Stimulated activated CD4-positive, alpha-beta T cell treated with anti-CD3 and anti-CD28 coated beads, Interleukin-1b, Interleukin-23, amount 100 ng/mL, for 48 hours (primary cell): Measurements from ENCODE around the gene TMEM139.
"Not testable (repeated sequence)": the region's sequence is repeated elsewhere in the genome, so short reads cannot be mapped to it uniquely, and the experiment has no call there.

Experiments
- DNase-seq: peaks from one replicate; pipeline ENCODE4 v3.0.0-alpha.2; 2020

Gene TMEM139

GRCh38 chr7:143259765-143260164, 25.0 kb upstream of the TMEM139 start:
- no peak for DNase-seq

- DNase-seq = no peak
Measured at GRCh38 chr7:143261901-143262300, 22.9 kb upstream of the TMEM139 start.

DNA sequence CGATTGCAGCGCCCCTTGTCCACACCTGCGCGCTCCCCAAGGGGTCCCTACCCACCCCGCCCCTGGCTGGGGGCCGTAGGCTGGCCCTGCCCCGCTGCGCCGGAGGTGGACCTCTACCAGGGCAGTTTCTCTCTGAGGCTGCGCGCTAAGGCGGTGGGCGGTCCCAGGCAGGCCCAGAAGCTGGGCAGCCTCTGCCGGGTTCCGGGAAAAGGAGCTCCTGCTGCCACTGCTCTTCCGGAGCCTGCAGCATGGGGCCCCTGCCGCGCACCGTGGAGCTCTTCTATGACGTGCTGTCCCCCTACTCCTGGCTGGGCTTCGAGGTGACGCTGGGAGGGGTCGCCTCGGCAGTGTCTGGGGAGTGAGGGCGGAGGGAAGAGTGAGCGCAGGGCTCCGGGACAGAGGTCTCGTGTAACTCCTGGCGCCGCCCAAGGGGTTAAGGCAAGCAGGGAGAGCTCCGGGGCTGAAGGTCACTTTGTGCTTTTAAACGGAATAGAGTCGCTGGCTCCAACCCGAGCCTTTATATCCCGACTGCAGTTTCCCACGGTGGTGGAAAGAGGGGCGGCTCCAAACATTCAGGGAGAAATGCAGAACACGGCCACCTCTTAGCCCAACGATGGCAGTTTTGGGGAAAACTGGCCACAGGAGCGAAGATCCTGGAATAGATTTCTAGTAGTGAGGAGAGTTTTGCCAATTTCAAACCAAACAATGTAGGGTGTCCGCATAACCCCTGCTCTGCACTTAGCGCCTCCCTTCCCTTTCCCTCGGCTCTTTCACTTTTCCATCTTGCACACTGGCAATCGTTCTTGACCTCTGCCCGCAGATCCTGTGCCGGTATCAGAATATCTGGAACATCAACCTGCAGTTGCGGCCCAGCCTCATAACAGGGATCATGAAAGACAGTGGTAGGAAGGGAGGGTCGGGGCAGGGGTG, 21.2 kb upstream of the TMEM139 start, which contains the start of gene GSTK1:
Gene GSTK1, plus strand, starts transcription at position 176 of the 930 bp plus-strand sequence. Its CDS starts 73 bp downstream, at position 249.
- DNase-seq = peak; percentile 81

DNA sequence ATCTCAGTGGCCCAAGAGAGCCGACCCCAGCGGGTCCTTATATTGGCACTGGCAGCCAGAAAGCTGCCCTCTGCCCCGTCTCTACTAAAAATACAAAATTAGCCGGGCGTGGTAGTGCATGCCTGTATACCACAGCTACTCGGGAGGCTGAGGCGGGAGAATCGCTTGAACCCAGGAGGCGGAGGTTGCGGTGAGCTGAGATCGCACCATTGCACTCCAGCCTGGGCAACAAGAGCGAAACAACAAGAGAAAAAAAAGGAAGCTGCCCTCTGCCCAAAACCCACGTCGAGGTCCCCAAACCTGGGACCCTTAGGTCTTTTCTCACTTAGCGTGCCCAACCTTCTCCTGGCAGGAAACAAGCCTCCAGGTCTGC, 20.6 kb upstream of the TMEM139 start:
- DNase-seq = not testable (repeated sequence)

DNA sequence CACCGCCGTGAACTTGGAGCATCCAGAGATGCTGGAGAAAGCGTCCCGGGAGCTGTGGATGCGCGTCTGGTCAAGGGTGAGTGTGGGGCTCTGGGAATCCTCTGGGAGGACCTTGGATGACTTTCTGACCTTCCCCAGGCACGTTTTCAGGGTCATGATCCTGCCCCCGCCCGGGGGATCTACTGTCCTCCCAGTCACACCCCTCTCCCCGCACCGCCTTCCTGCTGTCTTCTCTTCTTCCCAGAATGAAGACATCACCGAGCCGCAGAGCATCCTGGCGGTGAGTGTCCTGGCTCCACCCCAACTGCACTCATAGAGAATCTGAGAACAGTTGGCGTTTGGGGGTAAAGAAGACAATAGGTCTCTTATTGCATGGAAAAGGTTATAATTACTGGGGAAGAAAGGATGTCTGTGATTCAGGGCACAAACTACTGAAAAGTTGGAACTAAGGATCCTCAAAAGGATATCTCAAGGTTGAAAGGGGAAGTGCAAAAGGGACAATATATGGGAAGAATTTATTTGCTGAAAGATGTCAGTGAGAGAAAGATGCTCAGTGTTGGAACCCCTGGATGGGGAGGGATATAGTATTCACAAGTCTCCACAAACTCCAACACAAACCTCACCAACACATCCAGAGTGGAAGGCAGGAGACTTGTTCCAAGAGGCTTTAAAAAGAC, 19.6 kb upstream of the TMEM139 start:
- DNase-seq = no peak

GRCh38 chr7:143269251-143269650, 15.5 kb upstream of the TMEM139 start:
- DNase-seq = no peak

DNA sequence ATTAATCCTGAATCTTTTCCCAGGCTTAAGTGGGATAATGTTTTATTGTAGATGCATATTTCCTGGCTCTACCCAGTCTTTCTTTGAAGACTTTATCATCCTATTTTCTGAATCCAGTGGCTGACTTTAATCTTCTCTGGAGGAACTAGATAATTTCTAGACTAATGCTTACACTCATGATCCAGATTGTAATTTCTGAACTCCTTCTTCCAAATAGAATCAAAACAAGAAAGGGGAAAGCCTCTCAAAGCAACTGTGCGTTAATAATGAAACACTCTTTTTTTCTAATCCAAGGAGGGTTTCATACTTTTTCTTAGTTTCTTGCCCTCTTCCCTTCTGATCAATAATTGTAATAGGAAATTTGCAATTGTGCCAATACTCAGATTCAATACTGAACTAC, 13.5 kb upstream of the TMEM139 start:
- no peak for DNase-seq

GRCh38 chr7:143272871-143273270, 11.9 kb upstream of the TMEM139 start:
- no peak for DNase-seq

DNA sequence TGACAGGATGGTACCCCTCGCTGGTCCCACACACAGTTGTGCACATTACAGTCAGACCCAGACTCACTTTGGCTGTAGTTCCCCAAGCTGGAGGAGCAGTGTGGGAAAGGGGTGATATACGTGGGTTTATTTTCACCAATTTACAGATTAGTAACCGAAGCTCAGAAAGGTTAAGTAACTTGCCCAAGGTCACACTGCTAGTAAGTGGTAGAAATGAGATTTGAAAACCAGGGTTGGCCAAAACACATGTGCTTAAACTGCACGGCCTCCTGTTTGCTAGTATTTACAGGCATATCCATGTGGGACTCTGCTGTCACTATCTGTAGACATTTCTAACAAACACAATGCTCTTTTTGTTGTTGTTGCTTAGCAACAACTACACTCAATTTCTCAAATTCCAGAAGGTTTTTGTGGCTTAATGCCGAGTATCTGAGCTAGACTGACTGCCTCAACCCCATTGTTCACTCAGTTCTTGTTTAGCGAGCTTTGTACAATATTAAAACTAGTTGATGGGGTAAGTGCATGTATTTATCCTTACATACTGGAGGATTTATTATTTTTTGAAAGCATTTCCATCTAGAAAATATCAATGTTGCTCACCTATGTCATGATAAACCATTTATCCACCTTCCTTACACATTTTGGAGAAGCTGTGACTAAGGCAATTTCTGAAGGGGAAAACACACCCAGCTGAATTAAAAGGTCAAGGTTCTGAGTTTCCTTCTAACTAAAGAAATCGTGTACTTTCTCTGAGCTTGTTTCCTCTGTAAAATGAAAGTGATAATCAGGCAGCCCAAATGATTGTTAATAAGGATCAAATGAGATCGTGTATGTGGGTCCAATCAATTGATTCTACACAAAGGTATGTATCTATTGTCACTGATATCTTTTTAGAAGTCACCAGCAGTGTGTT, 5.3 kb upstream of the TMEM139 start:
- DNase-seq = no peak

GRCh38 chr7:143280160-143280559, 4.6 kb upstream of the TMEM139 start:
- no peak for DNase-seq

DNA sequence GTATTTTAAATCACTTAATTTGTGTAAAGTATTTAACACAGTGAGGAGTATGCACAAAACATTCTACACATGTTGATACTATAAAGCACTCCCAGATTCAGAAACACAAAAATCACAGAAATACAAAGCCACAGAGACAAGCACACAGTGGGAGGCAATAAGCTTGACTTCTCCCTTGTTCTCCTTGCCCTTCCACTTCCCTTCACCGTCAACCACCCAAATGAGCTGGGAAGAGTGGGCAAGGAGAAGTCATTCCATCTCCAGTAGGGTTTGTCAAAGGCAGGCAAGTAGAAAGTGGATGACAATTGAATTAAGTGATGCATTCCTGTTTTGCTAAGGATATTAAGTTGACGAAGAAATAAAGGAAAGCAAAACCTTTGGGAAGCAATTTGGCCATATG, 4.2 kb upstream of the TMEM139 start:
- no peak for DNase-seq

- no peak for DNase-seq
Measured at GRCh38 chr7:143281529-143281928, 3.2 kb upstream of the TMEM139 start.

GRCh38 chr7:143282124-143282523, 2.6 kb upstream of the TMEM139 start:
- DNase-seq = no peak

DNA sequence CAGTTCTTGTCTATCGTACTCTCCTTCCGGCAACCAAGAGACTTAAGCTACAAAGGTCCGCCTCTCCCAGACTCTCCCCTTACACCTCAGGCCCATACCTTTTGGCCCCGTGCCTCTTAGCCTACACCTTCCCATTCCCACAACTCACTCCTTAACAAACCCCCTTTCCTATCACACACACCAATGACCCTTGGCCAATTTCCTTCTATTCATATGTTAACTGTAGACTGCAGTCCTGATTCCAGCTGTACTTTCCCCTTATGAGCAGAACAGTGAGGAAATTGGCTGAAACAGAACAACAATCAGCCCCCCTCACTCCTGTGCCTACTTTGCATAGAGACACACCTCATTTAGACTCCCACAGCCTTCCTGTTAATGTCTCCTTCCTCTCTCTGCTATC, 1.4 kb upstream of the TMEM139 start:
- no peak for DNase-seq

DNA sequence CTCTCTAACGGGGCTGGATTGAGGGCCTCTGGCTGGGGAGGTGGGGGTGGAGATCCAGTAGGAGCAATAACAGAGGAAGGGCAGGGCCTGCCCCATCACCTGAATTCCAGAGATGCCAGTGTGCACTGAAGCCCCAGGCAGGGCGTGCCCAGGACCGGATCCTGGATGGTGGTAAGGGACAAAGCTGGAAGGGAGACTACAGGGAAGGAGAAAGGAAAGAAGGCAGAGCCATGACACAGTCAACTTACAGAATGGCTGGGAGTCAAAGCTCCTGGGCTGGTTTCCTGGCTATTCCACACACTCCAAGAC, 666 bp downstream of the TMEM139 start:
- DNase-seq = no peak

GRCh38 chr7:143285806-143286521, 1.2 kb downstream of the TMEM139 start:
- DNase-seq = no peak

GRCh38 chr7:143286522-143286890, 1.7 kb downstream of the TMEM139 start:
- DNase-seq = no peak

GRCh38 chr7:143287339-143287934, 2.7 kb downstream of the TMEM139 start:
- DNase-seq = no peak

DNA sequence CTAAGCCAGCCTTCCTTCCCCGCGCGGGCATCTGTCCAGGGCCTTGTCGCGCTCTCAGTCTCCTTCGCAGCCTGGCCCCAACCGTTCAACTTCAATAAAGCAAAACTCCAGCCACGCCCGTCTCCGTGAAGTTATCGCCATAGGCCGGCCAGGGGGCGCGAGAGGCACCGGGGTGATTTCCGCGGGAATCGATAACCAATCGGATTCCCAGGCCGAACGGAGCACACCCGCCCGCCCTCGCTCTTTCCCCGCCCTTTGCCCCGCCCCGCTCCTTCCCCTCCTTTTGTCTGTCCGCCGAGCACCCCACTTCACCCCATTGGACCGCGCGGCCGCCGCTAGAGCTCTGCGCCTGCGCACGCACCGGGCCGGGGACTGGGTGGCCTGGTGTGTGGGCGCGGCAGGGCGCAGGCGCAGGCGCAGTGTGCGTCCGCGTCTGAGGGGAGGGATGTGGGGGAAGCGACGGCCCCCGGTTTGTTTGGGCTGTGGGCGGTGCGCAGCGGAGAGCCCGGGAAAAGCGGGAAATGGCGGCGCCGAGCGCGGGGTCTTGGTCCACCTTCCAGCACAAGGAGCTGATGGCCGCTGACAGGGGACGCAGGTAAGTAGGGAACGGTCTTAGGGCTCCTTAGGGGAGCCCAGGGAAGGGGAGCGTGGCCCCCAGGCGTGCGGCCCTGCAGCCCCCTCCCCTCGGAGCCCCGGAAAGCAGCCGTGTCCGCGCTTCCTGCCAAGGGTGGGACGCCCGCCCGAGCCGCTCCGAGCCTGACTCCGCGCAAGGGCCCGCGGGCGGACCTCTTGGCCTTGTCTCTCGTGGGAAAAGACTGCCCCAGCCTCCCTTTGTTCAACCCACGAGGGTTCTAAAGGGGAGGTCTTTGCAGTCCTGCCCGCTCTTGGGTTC, 3.4 kb downstream of the TMEM139 start, which contains the start of gene CASP2:
Gene CASP2, plus strand, starts transcription at position 417 of the 892 bp plus-strand sequence. Its CDS starts 105 bp downstream, at position 522.
- peak; percentile 99 for DNase-seq

DNA sequence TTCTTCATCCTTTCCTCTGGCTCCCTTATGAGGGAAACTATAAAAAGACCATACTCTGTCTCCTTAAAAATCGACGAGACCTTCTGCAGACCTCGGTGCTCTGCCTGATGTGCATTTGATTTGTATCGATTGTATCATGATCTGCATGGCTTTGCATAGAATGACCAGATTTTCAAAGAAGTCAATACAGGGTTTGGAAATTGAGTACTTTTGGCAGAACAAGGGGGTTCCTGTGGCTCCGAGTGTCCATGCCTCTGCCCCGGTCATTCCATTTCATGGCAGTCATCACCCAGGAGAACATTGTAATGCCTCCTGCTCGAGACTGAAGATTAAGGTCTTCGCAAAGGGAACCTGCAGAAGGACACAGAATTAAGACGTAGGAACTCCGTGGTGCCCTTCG, 4.1 kb downstream of the TMEM139 start:
- no peak for DNase-seq

DNA sequence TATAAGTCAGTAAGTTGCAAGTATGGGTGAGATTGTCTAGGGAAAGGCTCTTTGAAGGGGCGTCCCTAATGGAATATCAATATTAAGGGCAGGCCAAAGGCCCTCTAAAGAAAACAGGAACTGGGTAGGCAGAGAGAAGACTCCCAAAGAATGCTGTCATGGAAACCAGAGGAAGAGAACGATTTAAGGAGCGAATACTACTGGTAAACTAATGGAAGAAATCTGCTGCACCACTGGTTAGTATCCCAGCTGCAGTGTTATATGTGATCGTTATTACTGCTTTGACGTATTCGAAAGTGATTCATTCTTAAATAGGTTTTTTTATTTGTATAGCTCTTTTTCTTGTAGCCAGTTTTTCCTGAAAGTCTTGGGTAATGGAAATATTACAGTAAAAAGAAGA, 4.7 kb downstream of the TMEM139 start:
- no peak for DNase-seq
